ENCODE results near the gene LCN6.
"Not testable (repeated sequence)": the region's sequence is repeated elsewhere in the genome, so short reads cannot be mapped to it uniquely, and the experiment has no call there.

The LCN6 gene

GRCh38 chr9:136722093-136722968 lies 26.0 kb downstream of the LCN6 start:
- no peak for DNase-seq

- no peak for DNase-seq
Observed at GRCh38 chr9:136721339-136722092, 26.8 kb downstream of the LCN6 start.

- DNase-seq = no peak
Observed at GRCh38 chr9:136720898-136721338, 27.4 kb downstream of the LCN6 start.

- DNase-seq = no peak
Observed at GRCh38 chr9:136720251-136720897, 28.0 kb downstream of the LCN6 start.

- no peak for DNase-seq
Observed at GRCh38 chr9:136719195-136719880, 29.0 kb downstream of the LCN6 start.

GRCh38 chr9:136718345-136719194 lies 29.8 kb downstream of the LCN6 start:
- DNase-seq = no peak

- DNase-seq = no peak
Observed at GRCh38 chr9:136717399-136717798, 30.9 kb downstream of the LCN6 start.

- DNase-seq = no peak
Observed at GRCh38 chr9:136714893-136715274, 33.4 kb downstream of the LCN6 start.

GRCh38 chr9:136714096-136714892 lies 34.0 kb downstream of the LCN6 start:
- DNase-seq = no peak

- DNase-seq = no peak
Observed at GRCh38 chr9:136713550-136713949, 34.8 kb downstream of the LCN6 start.

- DNase-seq = no peak
Observed at GRCh38 chr9:136712690-136713544, 35.4 kb downstream of the LCN6 start.

GRCh38 chr9:136711751-136712689 lies 36.3 kb downstream of the LCN6 start, which contains the start of gene DIPK1B:
TSS of gene DIPK1B (plus strand) at chr9:136712572. CDS start at chr9:136712666, 94 bp downstream.
- DNase-seq = no peak

- DNase-seq = not testable (repeated sequence)
Observed at GRCh38 chr9:136711219-136711648, 37.1 kb downstream of the LCN6 start.

- no peak for DNase-seq
Observed at GRCh38 chr9:136710543-136710942, 37.8 kb downstream of the LCN6 start.

- DNase-seq = no peak
Observed at GRCh38 chr9:136709454-136710109, 38.7 kb downstream of the LCN6 start.

GRCh38 chr9:136707849-136708517 lies 40.3 kb downstream of the LCN6 start:
- DNase-seq = no peak

GRCh38 chr9:136707011-136707410 lies 41.3 kb downstream of the LCN6 start:
- DNase-seq = no peak

GRCh38 chr9:136705564-136705963 lies 42.8 kb downstream of the LCN6 start:
- DNase-seq = no peak

All from activated naive CD4-positive, alpha-beta T cell treated with anti-CD3 and anti-CD28 coated beads, Interleukin-2, amount 50 U/mL, for 16 hours (primary cell).